PC-3 (cell line): ENCODE data around the gene C2. TPM values are rescaled to one million over a fixed set of nuclear protein-coding genes. Genes with fewer than 3 reads are reported as not detected.

Experiments
- ATAC-seq: fragments of 200-7000 bp; cut with Tn5 transposase; 2 replicates; pipeline ENCODE4 v1.9.1; 2020; ENCODE audit warnings: mild to moderate bottlenecking, moderate library complexity
- BruUV-seq: library from RNA; stranded (reverse); fragments of 400-500 nt; replicated peaks from 2 replicates; lab custom pipeline; 2021; lab: Mats Ljungman, UMichigan
- CTCF ChIA-PET: fragments of 300-600 bp; sonication (Branson Sonifier 250); formaldehyde crosslinking; loops from one replicate; lab custom pipeline; 2022; ENCODE audit warnings: antibody characterized with exemption; lab: Charles Lee
- POLR2A ChIA-PET: fragments of 300-600 bp; sonication (Branson Sonifier 250); formaldehyde crosslinking; loops from one replicate; lab custom pipeline; 2022; ENCODE audit warnings: antibody characterized with exemption; ENCODE audit not compliant: unreplicated experiment; lab: Charles Lee
- DNase-seq: peaks from one replicate; pipeline ENCODE4 v3.0.0-alpha.2; 2015
- H2AFZ ChIP-seq: fragments of 300-600 bp; sonication (generic); 2 replicates; pipeline ENCODE4 v1.6.0; 2016; ENCODE audit warnings: antibody characterized with exemption, low read length
- H3F3A ChIP-seq: fragments of 300-600 bp; sonication (generic); one replicate; pipeline ENCODE4 v1.6.0; 2017; ENCODE audit warnings: antibody characterized with exemption, low read length, control low read depth, mild to moderate bottlenecking; ENCODE audit not compliant: unreplicated experiment
- H3K27ac ChIP-seq: fragments of 300-600 bp; sonication (generic); 2 replicates; pipeline ENCODE4 v1.5.1; 2016; ENCODE audit warnings: mild to moderate bottlenecking, low read length
- H3K27me3 ChIP-seq: fragments of 300-600 bp; sonication (generic); 2 replicates; pipeline ENCODE4 v1.6.1; 2016; ENCODE audit warnings: low read length, mixed read lengths
- H3K36me3 ChIP-seq: fragments of 300-600 bp; sonication (generic); 2 replicates; pipeline ENCODE4 v1.6.1; 2016; ENCODE audit warnings: low read depth, mixed run types, low read length, mixed read lengths
- H3K4me1 ChIP-seq: fragments of 300-600 bp; sonication (generic); 2 replicates; pipeline ENCODE4 v1.5.1; 2016; ENCODE audit warnings: low read length; ENCODE audit not compliant: insufficient read depth
- H3K4me2 ChIP-seq: fragments of 300-600 bp; sonication (generic); 2 replicates; pipeline ENCODE4 v1.6.0; 2016; ENCODE audit warnings: low read length
- H3K4me3 ChIP-seq: fragments of 300-600 bp; sonication (generic); 2 replicates; pipeline ENCODE4 v1.5.1; 2016; ENCODE audit warnings: mild to moderate bottlenecking, low read length, mixed read lengths
- H3K79me2 ChIP-seq: fragments of 300-600 bp; sonication (generic); 2 replicates; pipeline ENCODE4 v1.6.1; 2017; ENCODE audit warnings: low read length, mixed read lengths
- H3K9ac ChIP-seq: fragments of 300-600 bp; sonication (generic); 2 replicates; pipeline ENCODE4 v1.6.0; 2016; ENCODE audit warnings: mild to moderate bottlenecking, low read length
- H3K9me2 ChIP-seq: fragments of 300-600 bp; sonication (generic); replicated peaks from 2 replicates; pipeline ENCODE4 v1.6.1; 2016; ENCODE audit warnings: mixed run types, low read length, mixed read lengths
- H3K9me3 ChIP-seq: fragments of 300-600 bp; sonication (generic); 2 replicates; pipeline ENCODE4 v1.6.1; 2016; ENCODE audit warnings: low read length, mixed read lengths
- H4K20me1 ChIP-seq: fragments of 300-600 bp; sonication (generic); 2 replicates; pipeline ENCODE4 v1.6.1; 2016; ENCODE audit warnings: low read length, mixed read lengths
- CTCF ChIP-seq: fragments of 300-600 bp; sonication (generic); conservative IDR thresholded peaks from 2 replicates; pipeline ENCODE4 v1.5.1; 2017; ENCODE audit warnings: antibody characterized with exemption, low read depth, mild to moderate bottlenecking, low read length
- EZH2 ChIP-seq: fragments of 300-600 bp; sonication (generic); IDR thresholded peaks from one replicate; pipeline ENCODE4 v1.6.1; 2017; ENCODE audit warnings: antibody characterized with exemption, mild to moderate bottlenecking, low read length; ENCODE audit not compliant: unreplicated experiment
- EZH2phosphoT487 ChIP-seq: fragments of 300-600 bp; sonication (generic); IDR thresholded peaks from 2 replicates; pipeline ENCODE4 v1.6.1; 2018; ENCODE audit warnings: mild to moderate bottlenecking, antibody characterized with exemption, low read length, borderline replicate concordance
- intact Hi-C: fragments of 100-400 bp; cut with micrococcal nuclease; formaldehyde crosslinking; loops from 2 replicates; pipeline ENCODE4 v1.9.0; 2023
- total RNA-seq: library from RNA; depleted of rRNA; stranded (reverse); fragments of >200 nt; gene quantifications from 2 replicates; pipeline ENCODE4 v1.2.3, GENCODE V29; 2014

C2 gene
- total RNA-seq, 1 experiment from 2014 or later: not detected

GRCh38 chr6:31958741-31959739, 31.5 kb downstream of the C2 start, which contains the start of the genes NELFE and SKIC2:
Gene NELFE, minus strand, starts transcription at chr6:31958971. Its CDS starts 525 bp downstream, at chr6:31958446.
Gene SKIC2, plus strand, starts transcription at chr6:31959175. Its CDS starts 18 bp downstream, at chr6:31959193.
- peak within 1 kb of the TSS; percentile 31 for H3K27ac ChIP-seq
- intact Hi-C loops: loop anchor here (2.0 to 5.0 kb wide), 3 partner anchors 48 to 218 kb away; partner anchors contain the start of genes AGPAT1, RNF5 and ZBTB12
- ChIA-PET POLR2A (interaction anchor here (0.6 kb wide), 1 partner anchor 12 kb away, joined by 3 read pairs; no protein-coding TSS in a partner anchor), CTCF (no interaction called here)
- H3K27me3 ChIP-seq: no peaks in the 10 kb centered on the region
- peaks cover 42% of the 10 kb centered on the region for H3K36me3 ChIP-seq
- peak within 1 kb of the TSS; percentile 95 for H3K9ac ChIP-seq
- DNase-seq (peak; percentile 99), ATAC-seq (peak; percentile 100)
- H2AFZ ChIP-seq: peak within 1 kb of the TSS; percentile 90
- TSS peak; percentile 76 for BruUV-seq
- H4K20me1 ChIP-seq: no peaks in the 10 kb centered on the region
- TF ChIP-seq EZH2phosphoT487 (no peak), CTCF (no peak), EZH2 (no peak)
- H3K79me2 ChIP-seq: peaks cover 38% of the 10 kb centered on the region
- H3K4me1 ChIP-seq: peaks cover 19% of the 10 kb centered on the region
- H3K4me3 ChIP-seq: peak within 1 kb of the TSS; percentile 96
- H3K9me3 ChIP-seq: no peaks in the 10 kb centered on the region
- H3K4me2 ChIP-seq: peak within 1 kb of the TSS; percentile 98
- H3F3A ChIP-seq: no peaks in the 10 kb centered on the region
- no peaks in the 10 kb centered on the region for H3K9me2 ChIP-seq

- POLR2A ChIA-PET: no interaction called here
- Histone ChIP-seq H3K27me3 (no peaks in the 10 kb centered on the region), H3K9me2 (no peaks in the 10 kb centered on the region), H3K4me1 (peaks cover 19% of the 10 kb centered on the region), H3K9ac (no peak overlapping the region), H3K4me2 (no peak overlapping the region), H3K9me3 (no peaks in the 10 kb centered on the region), H3K36me3 (peaks cover 39% of the 10 kb centered on the region), H4K20me1 (no peaks in the 10 kb centered on the region), H3K79me2 (peaks cover 34% of the 10 kb centered on the region), H3F3A (no peaks in the 10 kb centered on the region), H3K4me3 (no peak overlapping the region), H2AFZ (no peak overlapping the region), H3K27ac (no peak overlapping the region)
- intact Hi-C loops: no loop called here
- no peak for TF ChIP-seq CTCF
- TF ChIP-seq EZH2: no peak
- no peak for TF ChIP-seq EZH2phosphoT487
- ATAC-seq: no peak
- CTCF ChIA-PET: interaction anchor here (0.6 kb wide), 1 partner anchor 1212 kb away, joined by 3 read pairs; no protein-coding TSS in a partner anchor
- no peak for DNase-seq
- BruUV-seq: no TSS peak
Observed at GRCh38 chr6:31961616-31962015, 34.1 kb downstream of the C2 start.
